Stimulated activated CD8-positive, alpha-beta memory T cell treated with anti-CD3 and anti-CD28 coated beads, Interleukin-7, amount 100 ng/mL, for 24 hours (primary cell): Measurements from ENCODE around the gene OR6S1.

ENCODE experiments used
- DNase-seq: peaks from one replicate; pipeline ENCODE4 v3.0.0-alpha.2; 2020; ENCODE audit warnings: low read depth

Gene OR6S1

DNA sequence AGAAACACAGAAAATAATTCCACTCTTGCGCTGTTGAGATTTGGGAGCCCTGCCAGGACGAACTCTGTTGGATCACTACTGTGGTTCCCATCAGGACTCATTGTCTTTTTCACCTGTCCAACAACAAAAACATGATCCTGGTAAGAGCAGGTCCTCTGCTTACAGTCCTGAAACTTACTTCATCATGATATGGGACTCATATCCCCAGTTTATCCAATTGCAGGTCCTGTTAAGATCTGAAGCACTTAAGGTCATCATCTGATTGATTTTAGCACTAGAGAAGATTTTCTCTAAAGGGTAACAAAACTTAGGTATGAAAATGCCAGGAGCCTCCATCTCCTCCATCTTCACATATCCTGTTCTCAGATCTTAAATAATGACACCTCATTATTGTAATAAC, at the start of gene OR6S1:
OR6S1 (minus strand) TSS at position 101 of the 400 bp plus-strand sequence; CDS start at position 101, 0 bp downstream.
- DNase-seq, result no peak

- DNase-seq, result no peak
These were observed 49.6 kb upstream of the OR6S1 start for GRCh38 chr14:20690848-20691640.

DNA sequence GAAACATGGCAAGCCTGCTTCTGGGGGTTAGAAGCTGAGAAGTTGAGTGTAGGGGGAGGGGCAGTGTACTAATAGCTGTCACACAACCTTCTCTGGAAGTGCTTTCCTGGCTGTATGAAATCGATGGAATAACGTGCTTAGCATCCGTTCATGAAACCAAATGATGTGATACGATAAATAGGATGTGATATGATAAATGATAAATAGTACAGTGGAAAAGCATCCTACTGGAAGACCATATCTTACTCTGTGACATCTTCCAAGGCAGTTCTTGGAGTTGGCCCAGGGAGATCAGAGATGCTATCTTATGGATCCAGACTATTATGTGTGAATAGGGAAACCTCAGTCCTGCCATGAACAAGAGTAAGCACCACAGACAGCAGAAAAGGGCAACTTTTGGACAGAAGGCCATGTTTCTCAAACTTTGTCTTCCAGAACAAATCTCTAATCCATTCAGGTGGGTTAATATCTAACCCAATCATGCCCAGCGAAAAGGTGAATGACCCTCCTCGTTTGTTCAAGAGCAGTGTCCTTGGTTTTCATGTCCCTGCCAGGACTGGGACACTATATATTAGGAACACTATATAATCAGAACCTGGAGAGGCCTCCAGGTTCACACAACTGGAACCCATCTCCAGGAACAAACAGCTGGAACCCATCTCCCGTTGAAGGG, 46.8 kb upstream of the OR6S1 start, which contains the start of gene ANG:
ANG (plus strand) TSS at position 598 of the 673 bp plus-strand sequence. CDS start 4,801 bp downstream, outside the sequence.
- DNase-seq, result no peak

DNA sequence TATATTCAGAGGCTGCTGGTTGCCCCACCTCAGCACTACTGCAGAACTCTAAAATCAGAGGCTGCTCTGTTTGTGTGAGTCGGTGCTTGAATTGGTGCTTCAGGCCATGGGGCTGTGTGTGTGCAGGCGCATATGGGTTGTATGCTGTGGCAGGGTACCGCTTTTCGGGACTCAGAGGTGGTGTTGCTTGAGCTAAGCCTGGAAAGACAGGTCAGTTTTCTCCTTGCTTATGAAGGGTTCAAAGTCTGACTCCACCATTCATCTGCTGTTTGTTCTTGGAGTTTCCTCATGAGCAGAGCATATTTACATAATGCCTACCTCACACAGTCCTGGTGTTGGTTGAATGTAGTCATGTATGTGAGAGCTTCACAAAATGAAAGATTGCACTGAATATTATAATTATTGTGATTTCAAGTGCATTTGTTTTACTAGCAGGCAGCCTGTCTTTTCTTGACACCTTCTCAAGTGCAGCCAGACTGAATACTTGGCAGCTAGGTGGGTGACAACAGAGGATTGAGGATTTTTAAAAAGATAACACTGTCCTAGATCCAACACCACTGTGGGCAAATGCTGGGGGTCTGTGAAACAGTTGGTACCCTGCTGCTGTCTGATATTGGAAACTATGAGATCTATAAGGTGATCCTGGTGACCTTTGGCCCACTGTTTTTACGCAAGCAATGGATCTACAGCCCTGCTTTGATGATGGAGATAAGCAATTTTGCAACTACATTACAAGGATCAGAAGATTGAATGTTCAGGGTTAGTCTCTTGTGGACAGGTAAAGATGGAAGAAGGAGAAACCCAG, 46.1 kb upstream of the OR6S1 start:
- DNase-seq, result no peak

GRCh38 chr14:20686386-20687143, 45.1 kb upstream of the OR6S1 start:
- no peak for DNase-seq

DNA sequence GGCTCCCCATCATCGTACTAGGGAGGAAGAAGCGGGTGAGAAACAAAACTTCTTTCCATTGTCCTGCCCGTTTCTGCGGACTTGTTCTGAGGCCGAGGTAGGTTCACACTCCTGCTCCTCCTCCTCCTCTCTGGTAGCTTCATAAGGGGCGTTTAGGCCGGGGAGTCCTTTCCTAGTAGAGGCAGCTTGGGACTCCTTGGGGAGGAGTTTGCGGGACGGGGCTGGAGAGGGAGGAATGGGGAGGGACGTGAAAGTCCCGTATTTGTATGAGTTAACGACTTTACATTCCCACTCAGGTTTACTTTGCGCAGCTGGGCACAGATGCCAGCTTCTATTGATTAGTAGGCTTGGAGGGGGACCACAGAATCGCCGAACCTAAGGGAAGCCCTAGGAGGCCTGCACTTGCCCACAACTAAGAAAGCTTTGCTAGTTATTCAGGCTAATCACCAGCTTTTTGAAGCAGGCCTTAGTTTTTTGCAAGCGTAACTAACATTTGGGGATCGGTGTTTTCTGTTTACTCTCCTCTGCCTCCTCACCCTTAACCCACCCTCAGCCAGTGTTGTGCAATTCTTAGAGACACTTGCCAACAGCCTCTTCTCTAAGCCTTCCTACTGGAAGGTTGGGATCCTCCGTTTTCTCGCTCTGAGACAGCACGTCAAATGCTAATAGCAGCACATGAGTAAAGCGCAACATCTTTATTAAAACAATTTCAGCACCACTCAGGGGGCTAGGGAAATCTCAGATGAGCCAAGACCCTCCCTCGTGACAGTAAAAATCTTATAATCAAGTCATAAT, 43.4 kb upstream of the OR6S1 start:
- no peak for DNase-seq

GRCh38 chr14:20683891-20684661, 42.6 kb upstream of the OR6S1 start, which contains the start of gene RNASE4:
TSS of gene RNASE4 (plus strand) at chr14:20684560. CDS start at chr14:20699372, 14,812 bp downstream.
- DNase-seq, result peak; percentile 74

GRCh38 chr14:20683125-20683890, 41.8 kb upstream of the OR6S1 start:
- DNase-seq, result peak; percentile 69

DNA sequence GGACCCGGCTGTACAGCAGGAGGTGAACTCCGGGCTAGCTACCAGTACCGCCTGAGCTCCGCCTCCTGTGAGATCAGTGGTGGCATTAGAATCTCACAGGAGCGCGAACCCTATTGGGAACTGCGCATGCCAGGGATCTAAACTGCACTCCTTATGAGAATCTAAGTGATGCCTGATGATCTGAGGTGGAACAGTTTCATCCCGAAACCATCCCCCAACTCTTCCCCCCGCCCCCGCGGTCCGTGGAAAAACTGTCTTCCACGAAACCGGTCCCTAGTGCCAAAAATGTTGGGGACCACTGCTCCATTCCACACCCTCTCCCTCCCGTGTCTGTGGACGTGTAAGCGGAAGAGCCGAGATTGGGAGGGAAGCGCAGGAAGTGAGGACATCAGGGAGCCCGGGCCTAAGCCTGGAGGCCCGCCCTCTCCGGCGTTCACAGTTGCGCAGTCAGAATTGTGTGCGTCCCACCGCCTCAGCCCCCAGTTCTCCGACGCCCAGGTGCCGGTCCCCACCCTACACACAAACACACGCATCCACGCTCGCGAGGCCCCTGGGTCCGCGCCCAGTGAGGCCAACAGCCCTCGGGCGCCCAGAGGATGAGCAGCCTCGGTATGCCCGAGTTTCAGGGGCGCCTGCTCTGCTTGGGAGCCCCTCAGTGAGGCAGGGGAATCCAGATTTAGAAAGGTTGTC, 41.1 kb upstream of the OR6S1 start:
- DNase-seq, result peak; percentile 58

DNA sequence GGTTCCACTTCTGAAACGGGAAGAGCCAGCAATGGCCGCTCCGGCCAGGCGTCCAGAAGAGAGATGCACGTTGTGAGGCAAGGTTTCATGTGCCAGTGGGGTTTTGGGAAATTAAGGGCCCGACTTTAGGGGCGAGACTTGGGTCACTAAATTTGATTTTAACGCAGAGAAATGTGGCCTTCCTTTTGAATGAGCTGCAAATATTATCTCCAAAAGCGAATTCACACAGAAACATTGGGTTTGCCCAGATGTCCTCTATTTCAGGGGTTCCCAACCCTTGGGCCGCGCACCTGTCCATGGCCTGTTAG, 40.6 kb upstream of the OR6S1 start:
- no peak for DNase-seq

GRCh38 chr14:20681348-20682126, 40.0 kb upstream of the OR6S1 start:
- peak; percentile 73 for DNase-seq

GRCh38 chr14:20680843-20681347, 39.4 kb upstream of the OR6S1 start:
- no peak for DNase-seq

DNA sequence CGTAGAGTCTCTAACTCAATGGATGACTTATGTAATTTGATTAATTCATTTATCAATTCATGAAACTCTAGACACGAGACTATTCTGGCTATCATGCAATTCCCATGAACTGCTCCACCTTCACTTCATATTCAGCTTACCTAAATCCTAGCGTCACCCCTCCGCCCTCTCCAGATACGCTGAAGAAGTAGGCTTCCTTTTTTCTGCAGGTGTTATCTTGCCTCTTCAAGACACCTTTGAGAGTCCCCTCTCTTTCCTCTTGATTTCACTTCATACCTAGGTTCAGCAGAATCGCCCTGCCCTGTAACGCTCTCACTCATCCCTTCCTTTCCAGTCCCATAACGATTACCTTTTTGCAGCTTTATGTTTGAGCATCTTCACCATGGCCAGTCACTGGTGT, 38.9 kb upstream of the OR6S1 start:
- no peak for DNase-seq

GRCh38 chr14:20679907-20680306, 38.4 kb upstream of the OR6S1 start:
- no peak for DNase-seq

GRCh38 chr14:20676072-20676471, 34.6 kb upstream of the OR6S1 start:
- DNase-seq, result no peak

GRCh38 chr14:20675669-20676068, 34.2 kb upstream of the OR6S1 start:
- no peak for DNase-seq

GRCh38 chr14:20671597-20672283, 30.2 kb upstream of the OR6S1 start:
- no peak for DNase-seq
